Measurements from ENCODE around the gene PCOLCE2.

PCOLCE2 gene

DNA sequence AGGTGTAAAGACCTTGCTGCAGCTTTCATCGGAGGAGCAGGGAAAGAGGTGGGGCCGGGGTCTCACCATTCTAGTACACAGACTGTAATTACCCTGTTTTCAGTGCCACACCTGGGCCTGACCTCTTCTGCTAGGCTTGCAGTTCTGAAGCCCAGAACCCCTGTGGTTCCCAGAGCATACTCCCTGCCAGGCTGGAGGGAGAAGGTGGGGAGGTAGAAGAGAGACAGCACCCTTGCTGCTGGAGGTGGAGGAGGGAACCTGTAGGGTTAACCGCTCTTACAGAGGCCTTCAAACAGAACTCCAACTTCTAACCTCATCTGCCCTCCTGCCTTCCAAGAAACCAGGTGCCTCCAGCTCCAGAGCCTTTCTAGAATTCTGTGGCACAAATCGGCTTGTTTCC, 27.0 kb downstream of the PCOLCE2 start:
- TF ChIP-seq, protein P1, sequence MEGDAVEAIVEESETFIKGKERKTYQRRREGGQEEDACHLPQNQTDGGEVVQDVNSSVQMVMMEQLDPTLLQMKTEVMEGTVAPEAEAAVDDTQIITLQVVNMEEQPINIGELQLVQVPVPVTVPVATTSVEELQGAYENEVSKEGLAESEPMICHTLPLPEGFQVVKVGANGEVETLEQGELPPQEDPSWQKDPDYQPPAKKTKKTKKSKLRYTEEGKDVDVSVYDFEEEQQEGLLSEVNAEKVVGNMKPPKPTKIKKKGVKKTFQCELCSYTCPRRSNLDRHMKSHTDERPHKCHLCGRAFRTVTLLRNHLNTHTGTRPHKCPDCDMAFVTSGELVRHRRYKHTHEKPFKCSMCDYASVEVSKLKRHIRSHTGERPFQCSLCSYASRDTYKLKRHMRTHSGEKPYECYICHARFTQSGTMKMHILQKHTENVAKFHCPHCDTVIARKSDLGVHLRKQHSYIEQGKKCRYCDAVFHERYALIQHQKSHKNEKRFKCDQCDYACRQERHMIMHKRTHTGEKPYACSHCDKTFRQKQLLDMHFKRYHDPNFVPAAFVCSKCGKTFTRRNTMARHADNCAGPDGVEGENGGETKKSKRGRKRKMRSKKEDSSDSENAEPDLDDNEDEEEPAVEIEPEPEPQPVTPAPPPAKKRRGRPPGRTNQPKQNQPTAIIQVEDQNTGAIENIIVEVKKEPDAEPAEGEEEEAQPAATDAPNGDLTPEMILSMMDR (IDR thresholded peaks at IDR 0.05): no peak
- peaks cover 25% of the 10 kb centered on the region for H3K4me1 Mint-ChIP-seq
- peaks cover 6% of the 10 kb centered on the region for H3K27me3 Mint-ChIP-seq (ENCODE audit: low read depth, poor library complexity)
- H3K4me3 Mint-ChIP-seq: no peak overlapping the region
- H3K36me3 Mint-ChIP-seq (ENCODE audit: low read depth): no peaks in the 10 kb centered on the region
- H3K27ac Mint-ChIP-seq: no peak overlapping the region
- no peaks in the 10 kb centered on the region for H3K9me3 Mint-ChIP-seq
- no peak for DNase-seq

DNA sequence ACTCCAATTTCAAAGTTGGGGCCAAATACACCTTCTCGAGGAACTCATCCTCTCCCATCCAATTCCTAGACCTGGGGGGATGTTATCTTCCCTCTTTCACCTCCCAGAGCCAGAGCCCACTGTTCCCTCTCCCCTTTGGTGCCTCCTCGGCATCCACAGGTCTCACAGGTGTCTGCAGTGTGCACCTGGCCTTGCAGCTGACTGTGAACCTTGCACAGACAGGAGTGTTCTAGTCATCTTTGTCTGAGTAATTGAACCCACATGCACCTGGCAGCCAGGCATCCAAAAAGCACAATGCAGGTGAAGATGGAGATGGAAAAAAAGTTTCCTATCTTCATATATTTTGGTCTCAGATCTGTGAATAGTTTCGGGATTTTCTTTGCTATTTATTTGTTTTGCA, 30.8 kb downstream of the PCOLCE2 start:
- Mint-ChIP-seq H3K36me3 (ENCODE audit: low read depth) (no peaks in the 10 kb centered on the region), H3K4me3 (no peak overlapping the region), H3K27me3 (ENCODE audit: low read depth, poor library complexity) (peaks cover 12% of the 10 kb centered on the region), H3K9me3 (no peaks in the 10 kb centered on the region), H3K27ac (no peak overlapping the region), H3K4me1 (peaks cover 16% of the 10 kb centered on the region)
- no peak for DNase-seq
- TF ChIP-seq, protein P1 (IDR thresholded peaks at IDR 0.05): no peak

DNA sequence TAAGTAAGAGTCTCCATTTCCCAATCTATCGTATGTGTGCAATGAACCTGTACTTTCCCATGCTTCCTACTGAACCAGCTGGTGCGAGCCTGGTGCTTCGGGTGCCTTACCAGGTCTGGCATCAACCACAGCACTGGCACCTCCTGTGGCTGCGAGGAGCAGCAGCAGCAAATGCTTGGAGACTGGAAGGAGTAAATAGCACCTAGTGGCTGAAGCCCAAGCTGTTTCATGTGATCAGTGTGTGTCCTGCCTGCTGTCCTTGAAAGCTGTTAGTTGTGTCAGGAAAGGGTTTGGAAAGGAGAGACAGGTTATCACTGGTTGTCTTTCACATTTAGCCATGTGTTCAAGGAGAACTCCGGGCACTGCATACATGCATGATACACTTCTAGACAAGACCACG, 31.8 kb downstream of the PCOLCE2 start:
- Mint-ChIP-seq H3K4me1 (peaks cover 9% of the 10 kb centered on the region), H3K4me3 (no peak overlapping the region), H3K9me3 (no peaks in the 10 kb centered on the region), H3K27me3 (ENCODE audit: low read depth, poor library complexity) (peaks cover 12% of the 10 kb centered on the region), H3K36me3 (ENCODE audit: low read depth) (no peaks in the 10 kb centered on the region), H3K27ac (no peak overlapping the region)
- DNase-seq: no peak
- TF ChIP-seq, protein P1 (IDR thresholded peaks at IDR 0.05): no peak

DNA sequence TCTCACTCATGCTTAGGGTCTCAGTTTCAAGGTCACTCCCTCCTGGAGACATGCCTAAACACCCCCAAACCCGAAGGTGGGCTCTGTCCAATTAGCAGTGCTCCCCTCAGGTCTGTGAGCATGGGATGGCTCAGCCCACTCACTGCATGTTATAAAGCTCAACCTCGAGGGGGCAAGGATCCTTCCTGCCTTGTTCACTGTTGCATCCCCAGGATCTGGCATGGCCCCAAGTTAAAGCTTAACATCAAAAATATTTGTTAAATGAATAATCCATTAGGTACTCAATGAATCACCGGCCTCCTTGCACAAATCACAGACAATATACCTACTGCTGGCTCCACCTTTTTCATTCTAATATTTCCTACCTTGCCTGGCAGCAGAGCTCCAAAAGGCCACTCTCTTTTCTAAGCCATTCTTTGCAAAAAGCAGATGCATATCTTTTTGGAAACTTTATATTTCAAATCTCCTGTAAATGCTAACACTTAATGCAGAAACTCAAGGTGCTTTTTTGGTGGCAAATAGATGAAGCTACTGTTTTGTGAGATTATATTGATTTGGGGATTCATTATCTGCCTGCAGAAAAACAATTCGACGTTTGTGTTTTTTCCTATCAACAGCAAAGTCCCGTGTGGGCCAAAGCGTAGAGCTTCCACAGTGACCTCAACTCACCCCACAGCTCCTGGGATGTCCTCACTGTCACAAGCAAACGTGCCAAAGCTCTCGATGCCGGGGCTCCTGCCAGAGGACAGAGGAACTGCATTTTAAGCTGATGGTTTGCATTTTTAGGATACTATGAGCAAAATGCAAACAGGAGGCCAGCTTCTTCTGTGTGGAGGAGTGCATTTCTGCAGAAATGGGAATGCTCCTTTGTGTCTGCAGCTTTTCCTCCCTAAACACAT, 35.4 kb downstream of the PCOLCE2 start:
- no peaks in the 10 kb centered on the region for H3K9me3 Mint-ChIP-seq
- peaks cover 5% of the 10 kb centered on the region for H3K36me3 Mint-ChIP-seq (ENCODE audit: low read depth)
- no peak for DNase-seq
- H3K4me3 Mint-ChIP-seq: no peak overlapping the region
- H3K27ac Mint-ChIP-seq: no peak overlapping the region
- H3K27me3 Mint-ChIP-seq (ENCODE audit: low read depth, poor library complexity): peaks cover 7% of the 10 kb centered on the region
- TF ChIP-seq, protein P1 (IDR thresholded peaks at IDR 0.05): no peak
- no peaks in the 10 kb centered on the region for H3K4me1 Mint-ChIP-seq

DNA sequence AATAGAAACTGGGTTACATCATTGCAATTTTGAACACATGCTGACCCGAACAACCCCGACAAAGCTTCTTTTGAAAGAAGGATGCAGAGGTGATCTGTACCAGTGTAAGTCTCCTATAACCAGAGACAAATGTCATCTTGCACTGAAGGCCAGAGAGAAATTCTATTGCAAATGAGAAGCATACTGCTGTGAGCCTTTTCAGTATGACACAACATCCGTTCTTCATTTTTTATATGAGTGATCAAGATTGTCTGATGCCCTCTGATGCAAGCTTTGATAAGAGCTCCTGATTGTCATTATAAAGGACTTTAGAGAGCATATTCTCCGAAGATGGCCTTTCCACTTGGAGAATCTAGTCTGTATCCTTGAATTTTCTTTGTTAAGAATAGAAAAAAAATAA, 36.9 kb downstream of the PCOLCE2 start:
- Mint-ChIP-seq H3K4me3 (no peak overlapping the region), H3K27ac (no peak overlapping the region), H3K36me3 (ENCODE audit: low read depth) (peaks cover 9% of the 10 kb centered on the region), H3K9me3 (no peaks in the 10 kb centered on the region), H3K27me3 (ENCODE audit: low read depth, poor library complexity) (peaks cover 7% of the 10 kb centered on the region), H3K4me1 (no peaks in the 10 kb centered on the region)
- no peak for DNase-seq
- TF ChIP-seq, protein P1 (IDR thresholded peaks at IDR 0.05): no peak
